ENCODE measurements around the gene IRS1.

IRS1 gene

GRCh38 chr2:226720948-226721347 is 78.7 kb downstream of the IRS1 start:
- no peak overlapping the region for H3K9ac ChIP-seq (ENCODE audit: low read length)
- no peak overlapping the region; the same call in 1 of the 2 replicates for H3K27ac ChIP-seq (ENCODE audit: low read depth, low read length)
- H3K4me1 ChIP-seq (ENCODE audit: control insufficient read depth, insufficient read depth, low read length), result peaks cover 7% of the 10 kb centered on the region; the same call in 1 of the 2 replicates
- H3K27me3 ChIP-seq (ENCODE audit: control insufficient read depth, insufficient read depth, low read length), result no peaks in the 10 kb centered on the region
- no peaks in the 10 kb centered on the region for H3K9me3 ChIP-seq (ENCODE audit: control insufficient read depth, insufficient read depth, low read depth, low read length)
- H3K4me3 ChIP-seq (ENCODE audit: low read depth, low read length), result no peak overlapping the region
- H3K36me3 ChIP-seq (ENCODE audit: control insufficient read depth, insufficient read depth, low read length), result no peaks in the 10 kb centered on the region

GRCh38 chr2:226717719-226718118 is 81.9 kb downstream of the IRS1 start:
- no peak overlapping the region for H3K9ac ChIP-seq (ENCODE audit: low read length)
- H3K27ac ChIP-seq (ENCODE audit: low read depth, low read length), result no peak overlapping the region
- no peaks in the 10 kb centered on the region for H3K9me3 ChIP-seq (ENCODE audit: control insufficient read depth, insufficient read depth, low read depth, low read length)
- no peaks in the 10 kb centered on the region for H3K27me3 ChIP-seq (ENCODE audit: control insufficient read depth, insufficient read depth, low read length)
- no peak overlapping the region for H3K4me3 ChIP-seq (ENCODE audit: low read depth, low read length)
- no peaks in the 10 kb centered on the region for H3K4me1 ChIP-seq (ENCODE audit: control insufficient read depth, insufficient read depth, low read length)
- no peaks in the 10 kb centered on the region for H3K36me3 ChIP-seq (ENCODE audit: control insufficient read depth, insufficient read depth, low read length)

- Histone ChIP-seq H3K27me3 (ENCODE audit: control insufficient read depth, insufficient read depth, low read length) (no peaks in the 10 kb centered on the region), H3K27ac (ENCODE audit: low read depth, low read length) (no peak overlapping the region), H3K4me1 (ENCODE audit: control insufficient read depth, insufficient read depth, low read length) (no peaks in the 10 kb centered on the region), H3K4me3 (ENCODE audit: low read depth, low read length) (no peak overlapping the region), H3K36me3 (ENCODE audit: control insufficient read depth, insufficient read depth, low read length) (no peaks in the 10 kb centered on the region), H3K9ac (ENCODE audit: low read length) (no peak overlapping the region), H3K9me3 (ENCODE audit: control insufficient read depth, insufficient read depth, low read depth, low read length) (no peaks in the 10 kb centered on the region)
Measured at GRCh38 chr2:226716126-226716525, 83.5 kb downstream of the IRS1 start.

GRCh38 chr2:226715347-226715990 is 84.2 kb downstream of the IRS1 start:
- Histone ChIP-seq H3K27ac (ENCODE audit: low read depth, low read length) (no peak overlapping the region), H3K9ac (ENCODE audit: low read length) (no peak overlapping the region), H3K36me3 (ENCODE audit: control insufficient read depth, insufficient read depth, low read length) (no peaks in the 10 kb centered on the region), H3K9me3 (ENCODE audit: control insufficient read depth, insufficient read depth, low read depth, low read length) (no peaks in the 10 kb centered on the region), H3K27me3 (ENCODE audit: control insufficient read depth, insufficient read depth, low read length) (no peaks in the 10 kb centered on the region), H3K4me1 (ENCODE audit: control insufficient read depth, insufficient read depth, low read length) (no peaks in the 10 kb centered on the region), H3K4me3 (ENCODE audit: low read depth, low read length) (no peak overlapping the region)

- Histone ChIP-seq H3K27me3 (ENCODE audit: control insufficient read depth, insufficient read depth, low read length) (no peaks in the 10 kb centered on the region), H3K9me3 (ENCODE audit: control insufficient read depth, insufficient read depth, low read depth, low read length) (no peaks in the 10 kb centered on the region), H3K9ac (ENCODE audit: low read length) (no peak overlapping the region), H3K4me3 (ENCODE audit: low read depth, low read length) (no peak overlapping the region), H3K36me3 (ENCODE audit: control insufficient read depth, insufficient read depth, low read length) (no peaks in the 10 kb centered on the region), H3K27ac (ENCODE audit: low read depth, low read length) (no peak overlapping the region), H3K4me1 (ENCODE audit: control insufficient read depth, insufficient read depth, low read length) (no peaks in the 10 kb centered on the region)
Measured at GRCh38 chr2:226712941-226713340, 86.7 kb downstream of the IRS1 start.

- Histone ChIP-seq H3K9me3 (ENCODE audit: control insufficient read depth, insufficient read depth, low read depth, low read length) (no peaks in the 10 kb centered on the region), H3K27ac (ENCODE audit: low read depth, low read length) (no peak overlapping the region), H3K4me3 (ENCODE audit: low read depth, low read length) (no peak overlapping the region), H3K9ac (ENCODE audit: low read length) (no peak overlapping the region), H3K27me3 (ENCODE audit: control insufficient read depth, insufficient read depth, low read length) (no peaks in the 10 kb centered on the region), H3K4me1 (ENCODE audit: control insufficient read depth, insufficient read depth, low read length) (no peaks in the 10 kb centered on the region), H3K36me3 (ENCODE audit: control insufficient read depth, insufficient read depth, low read length) (no peaks in the 10 kb centered on the region)
Measured at GRCh38 chr2:226711606-226712296, 87.9 kb downstream of the IRS1 start.

- Histone ChIP-seq H3K4me1 (ENCODE audit: control insufficient read depth, insufficient read depth, low read length) (no peaks in the 10 kb centered on the region), H3K9me3 (ENCODE audit: control insufficient read depth, insufficient read depth, low read depth, low read length) (no peaks in the 10 kb centered on the region)
Measured at GRCh38 chr2:226707499-226707898, 92.1 kb downstream of the IRS1 start.

GRCh38 chr2:226705965-226706364 is 93.7 kb downstream of the IRS1 start:
- no peaks in the 10 kb centered on the region for H3K9me3 ChIP-seq (ENCODE audit: control insufficient read depth, insufficient read depth, low read depth, low read length)
- H3K27ac ChIP-seq (ENCODE audit: low read depth, low read length), result no peak overlapping the region
- H3K4me3 ChIP-seq (ENCODE audit: low read depth, low read length), result no peak overlapping the region
- no peaks in the 10 kb centered on the region for H3K4me1 ChIP-seq (ENCODE audit: control insufficient read depth, insufficient read depth, low read length)
- H3K36me3 ChIP-seq (ENCODE audit: control insufficient read depth, insufficient read depth, low read length), result no peaks in the 10 kb centered on the region
- no peaks in the 10 kb centered on the region for H3K27me3 ChIP-seq (ENCODE audit: control insufficient read depth, insufficient read depth, low read length)
- H3K9ac ChIP-seq (ENCODE audit: low read length), result no peak overlapping the region

More at GRCh38 chr2:226707499-226707898, 92.1 kb downstream of the IRS1 start:
- Histone ChIP-seq H3K4me3 (ENCODE audit: low read depth, low read length) (no peak overlapping the region), H3K9ac (ENCODE audit: low read length) (no peak overlapping the region), H3K27me3 (ENCODE audit: control insufficient read depth, insufficient read depth, low read length) (no peaks in the 10 kb centered on the region), H3K36me3 (ENCODE audit: control insufficient read depth, insufficient read depth, low read length) (no peaks in the 10 kb centered on the region), H3K27ac (ENCODE audit: low read depth, low read length) (no peak overlapping the region)

- Histone ChIP-seq H3K4me1 (ENCODE audit: control insufficient read depth, insufficient read depth, low read length) (no peaks in the 10 kb centered on the region), H3K27ac (ENCODE audit: low read depth, low read length) (no peak overlapping the region), H3K9ac (ENCODE audit: low read length) (no peak overlapping the region)
Measured at GRCh38 chr2:226705133-226705886, 94.3 kb downstream of the IRS1 start.

GRCh38 chr2:226703514-226703913 is 96.1 kb downstream of the IRS1 start:
- Histone ChIP-seq H3K9me3 (ENCODE audit: control insufficient read depth, insufficient read depth, low read depth, low read length) (no peaks in the 10 kb centered on the region), H3K36me3 (ENCODE audit: control insufficient read depth, insufficient read depth, low read length) (no peaks in the 10 kb centered on the region), H3K4me3 (ENCODE audit: low read depth, low read length) (no peak overlapping the region), H3K4me1 (ENCODE audit: control insufficient read depth, insufficient read depth, low read length) (no peaks in the 10 kb centered on the region), H3K9ac (ENCODE audit: low read length) (no peak overlapping the region), H3K27me3 (ENCODE audit: control insufficient read depth, insufficient read depth, low read length) (no peaks in the 10 kb centered on the region), H3K27ac (ENCODE audit: low read depth, low read length) (no peak overlapping the region)

More at GRCh38 chr2:226705133-226705886, 94.3 kb downstream of the IRS1 start:
- no peaks in the 10 kb centered on the region for H3K36me3 ChIP-seq (ENCODE audit: control insufficient read depth, insufficient read depth, low read length)
- H3K27me3 ChIP-seq (ENCODE audit: control insufficient read depth, insufficient read depth, low read length), result no peaks in the 10 kb centered on the region
- no peak overlapping the region for H3K4me3 ChIP-seq (ENCODE audit: low read depth, low read length)
- H3K9me3 ChIP-seq (ENCODE audit: control insufficient read depth, insufficient read depth, low read depth, low read length), result no peaks in the 10 kb centered on the region

- Histone ChIP-seq H3K27me3 (ENCODE audit: control insufficient read depth, insufficient read depth, low read length) (no peaks in the 10 kb centered on the region), H3K36me3 (ENCODE audit: control insufficient read depth, insufficient read depth, low read length) (no peaks in the 10 kb centered on the region), H3K4me3 (ENCODE audit: low read depth, low read length) (no peak overlapping the region), H3K27ac (ENCODE audit: low read depth, low read length) (no peak overlapping the region), H3K9me3 (ENCODE audit: control insufficient read depth, insufficient read depth, low read depth, low read length) (no peaks in the 10 kb centered on the region), H3K9ac (ENCODE audit: low read length) (no peak overlapping the region), H3K4me1 (ENCODE audit: control insufficient read depth, insufficient read depth, low read length) (no peaks in the 10 kb centered on the region)
Measured at GRCh38 chr2:226702376-226702775, 97.2 kb downstream of the IRS1 start.

Data from HUES6 (cell line).